H1 (cell line): ENCODE results near the gene MELTF. TPM values are rescaled to one million over a fixed set of nuclear protein-coding genes. Genes with fewer than 3 reads are reported as not detected.

Experiments used
- CTCF ChIA-PET: fragments of 300-600 bp; sonication (Branson Sonifier 250); formaldehyde crosslinking; loops from one replicate; lab custom pipeline; 2021; ENCODE audit not compliant: partially characterized antibody; lab: Charles Lee
- POLR2A ChIA-PET: fragments of 300-600 bp; sonication (Branson Sonifier 250); formaldehyde crosslinking; loops from one replicate; lab custom pipeline; 2021; ENCODE audit warnings: inconsistent platforms; ENCODE audit not compliant: partially characterized antibody; lab: Charles Lee
- DNase-seq, 2 experiments: peaks; one replicate each; pipeline versions ENCODE4 v3.0.0 to v3.0.0-alpha.2; 2010 to 2022; ENCODE audit warnings: low spot score in 2 of 2, low read depth in 1 of 2, mixed read lengths in 1 of 2
- FAIRE-seq: peaks from 2 replicates; lab custom pipeline; 2011; peaks lifted over from hg19 to GRCh38; lab: Jason Lieb, UNC
- H2AFZ ChIP-seq: 2 replicates; pipeline ENCODE4 v1.8.1; 2012; ENCODE audit warnings: low read length, inconsistent platforms
- H2AK5ac ChIP-seq: 2 replicates; pipeline ENCODE4 v1.6.1; 2013; ENCODE audit warnings: low read depth, low read length
- H2BK120ac ChIP-seq: replicated peaks from 2 replicates; pipeline ENCODE3; 2013; ENCODE audit warnings: low read depth, low read length, inconsistent platforms
- H2BK12ac ChIP-seq: 2 replicates; pipeline ENCODE4 v1.6.1; 2013; ENCODE audit warnings: low read depth, low read length
- H2BK15ac ChIP-seq: 2 replicates; pipeline ENCODE4 v1.6.1; 2013; ENCODE audit warnings: low read length
- H2BK20ac ChIP-seq: 2 replicates; pipeline ENCODE4 v1.6.1; 2013; ENCODE audit warnings: low read length
- H2BK5ac ChIP-seq: 2 replicates; pipeline ENCODE4 v1.6.1; 2013; ENCODE audit warnings: low read depth, low read length
- H3K14ac ChIP-seq: 2 replicates; pipeline ENCODE4 v1.6.1; 2013; ENCODE audit warnings: inconsistent platforms; ENCODE audit not compliant: insufficient read length
- H3K18ac ChIP-seq: 2 replicates; pipeline ENCODE4 v1.6.1; 2013; ENCODE audit warnings: low read length; ENCODE audit errors: extremely low read depth
- H3K23ac ChIP-seq: 2 replicates; pipeline ENCODE4 v1.6.1; 2013; ENCODE audit warnings: inconsistent platforms; ENCODE audit not compliant: insufficient read length
- H3K23me2 ChIP-seq: 2 replicates; pipeline ENCODE4 v1.6.1; 2013; ENCODE audit warnings: low read depth, low read length
- H3K27ac ChIP-seq: 2 replicates; pipeline ENCODE4 v1.6.1; 2011; ENCODE audit warnings: low read depth, low read length, inconsistent platforms
- H3K27me3 ChIP-seq, 4 experiments: replicated peaks in 1 of 4; 1 replicate in 1 of 4; 2 replicates in 3 of 4; pipeline versions ENCODE4 v1.6.1 to v1.8.1; 2011 to 2013; ENCODE audit warnings: low read length in 3 of 4, mild to moderate bottlenecking in 3 of 4, inconsistent platforms in 2 of 4, mixed read lengths in 2 of 4, moderate library complexity in 1 of 4; ENCODE audit not compliant: control insufficient read depth in 3 of 4, insufficient read depth in 3 of 4; ENCODE audit errors: extremely low read depth in 1 of 4
- H3K36me3 ChIP-seq, 4 experiments: 2 replicates each; pipeline versions ENCODE4 v1.6.1 to v1.8.1; 2011 to 2013; ENCODE audit warnings: mild to moderate bottlenecking in 4 of 4, low read length in 3 of 4, moderate library complexity in 2 of 4, control low read depth in 1 of 4, inconsistent platforms in 1 of 4; ENCODE audit not compliant: insufficient read depth in 4 of 4, control insufficient read depth in 2 of 4
- H3K4ac ChIP-seq: replicated peaks from 2 replicates; pipeline ENCODE3; 2013; ENCODE audit warnings: low read length, low read depth, mixed read lengths, inconsistent platforms; ENCODE audit not compliant: insufficient read length
- H3K4me1 ChIP-seq, 4 experiments: replicated peaks in 1 of 4; 1 replicate in 1 of 4; 2 replicates in 3 of 4; pipeline versions ENCODE4 v1.6.1 to v1.8.1; 2011 to 2013; ENCODE audit warnings: low read length in 3 of 4, inconsistent platforms in 2 of 4, mixed read lengths in 1 of 4; ENCODE audit not compliant: insufficient read depth in 4 of 4, control insufficient read depth in 3 of 4
- H3K4me2 ChIP-seq, 2 experiments: 2 replicates each; pipeline versions ENCODE4 v1.6.1 to v1.8.1; 2011 to 2013; ENCODE audit warnings: low read depth in 2 of 2, low read length in 2 of 2, control low read depth in 1 of 2, inconsistent platforms in 1 of 2, mild to moderate bottlenecking in 1 of 2; ENCODE audit not compliant: insufficient read depth in 1 of 2
- H3K4me3 ChIP-seq, 4 experiments: fragments of 200-600, 300-600 bp in 1 of 4; sonication (generic), shearing (Covaris generic), sonication (Bioruptor Twin) in 1 of 4; 2 replicates each; pipeline versions ENCODE4 v1.5.1 to v1.8.1; 2011 to 2016; ENCODE audit warnings: low read length in 4 of 4, low read depth in 3 of 4, control low read depth in 2 of 4, inconsistent platforms in 2 of 4, mild to moderate bottlenecking in 2 of 4, mixed read lengths in 1 of 4, moderate library complexity in 1 of 4; ENCODE audit not compliant: insufficient read depth in 2 of 4; ENCODE audit errors: extremely low read depth in 1 of 4
- H3K56ac ChIP-seq: replicated peaks from 2 replicates; pipeline ENCODE3; 2013; ENCODE audit warnings: low read depth, mild to moderate bottlenecking, mixed read lengths, low read length, inconsistent platforms; ENCODE audit not compliant: insufficient read length
- H3K79me1 ChIP-seq: 2 replicates; pipeline ENCODE4 v1.6.1; 2013; ENCODE audit warnings: low read depth, low read length, control low read depth
- H3K79me2 ChIP-seq, 2 experiments: 2 replicates each; pipeline versions ENCODE4 v1.6.1 to v1.8.1; 2012 to 2013; ENCODE audit warnings: low read length in 2 of 2, mild to moderate bottlenecking in 2 of 2, inconsistent platforms in 1 of 2; ENCODE audit not compliant: insufficient read depth in 2 of 2, control insufficient read depth in 1 of 2
- H3K9ac ChIP-seq, 4 experiments: replicated peaks in 1 of 4; 1 replicate in 1 of 4; 2 replicates in 3 of 4; pipeline versions ENCODE4 v1.6.1 to v1.8.1; 2011 to 2013; ENCODE audit warnings: low read depth in 3 of 4, low read length in 3 of 4, control low read depth in 2 of 4, mild to moderate bottlenecking in 2 of 4, moderate library complexity in 2 of 4, inconsistent platforms in 1 of 4; ENCODE audit errors: extremely low read depth in 1 of 4
- H3K9me3 ChIP-seq, 2 experiments: 2 replicates each; pipeline versions ENCODE4 v1.6.1 to v1.8.1; 2012 to 2013; ENCODE audit warnings: mild to moderate bottlenecking in 2 of 2, moderate library complexity in 2 of 2, control low read depth in 1 of 2, inconsistent platforms in 1 of 2, low read depth in 1 of 2, low read length in 1 of 2, mixed read lengths in 1 of 2; ENCODE audit not compliant: insufficient read depth in 2 of 2
- H4K20me1 ChIP-seq, 2 experiments: replicated peaks in 1 of 2; 2 replicates each; pipeline versions ENCODE3 to v1.8.1; 2011 to 2013; ENCODE audit warnings: inconsistent platforms in 2 of 2, low read length in 2 of 2, mild to moderate bottlenecking in 1 of 2; ENCODE audit not compliant: insufficient read depth in 2 of 2, control insufficient read depth in 1 of 2
- H4K5ac ChIP-seq: 2 replicates; pipeline ENCODE4 v1.6.1; 2013; ENCODE audit warnings: low read length, low read depth, mixed read lengths, inconsistent platforms; ENCODE audit not compliant: insufficient read length
- H4K8ac ChIP-seq: 2 replicates; pipeline ENCODE4 v1.8.0; 2013; ENCODE audit warnings: mild to moderate bottlenecking, moderate library complexity, low read length, inconsistent platforms; ENCODE audit not compliant: insufficient read depth; ENCODE audit errors: extremely low read depth
- H4K91ac ChIP-seq: replicated peaks from 2 replicates; pipeline ENCODE3; 2013; ENCODE audit warnings: low read length, mixed read lengths, inconsistent platforms; ENCODE audit not compliant: insufficient read length
- EZH2 ChIP-seq: fragments of 200-600 bp; sonication (generic); IDR thresholded peaks from 2 replicates; pipeline ENCODE4 v1.7.1; 2012; ENCODE audit warnings: low read depth, mild to moderate bottlenecking, moderate library complexity, low read length, inconsistent platforms; ENCODE audit not compliant: severe bottlenecking
- GABPA ChIP-seq: IDR thresholded peaks from 2 replicates; pipeline ENCODE4 v1.6.1; 2011; ENCODE audit warnings: mild to moderate bottlenecking, low read length, moderate library complexity, borderline replicate concordance; ENCODE audit not compliant: insufficient read depth
- HDAC2 ChIP-seq, 2 experiments: fragments of 300-600 bp in 1 of 2; sonication (generic) in 1 of 2; IDR thresholded peaks; 2 replicates each; pipeline ENCODE4 v1.6.1; 2011 to 2012; ENCODE audit warnings: low read depth in 2 of 2, low read length in 2 of 2, mild to moderate bottlenecking in 2 of 2, moderate library complexity in 2 of 2, borderline replicate concordance in 1 of 2, inconsistent platforms in 1 of 2
- RBBP5 ChIP-seq: IDR thresholded peaks from 2 replicates; pipeline ENCODE4 v1.7.1; 2012; ENCODE audit warnings: low read depth, mild to moderate bottlenecking, inconsistent platforms, low read length, moderate library complexity, borderline replicate concordance
- RNF2 ChIP-seq: fragments of 200-900, 300-1000 bp; sonication (generic); IDR thresholded peaks from 2 replicates; pipeline ENCODE4 v1.7.1; 2016; ENCODE audit warnings: borderline replicate concordance, low read depth, mild to moderate bottlenecking, antibody characterized with exemption, low read length; ENCODE audit not compliant: poor library complexity, severe bottlenecking; ENCODE audit errors: missing control alignments
- SUZ12 ChIP-seq: fragments of 200-600 bp; sonication (generic); IDR thresholded peaks from 2 replicates; pipeline ENCODE4 v1.6.1; 2012; ENCODE audit warnings: mild to moderate bottlenecking, inconsistent platforms, low read length, moderate library complexity, mixed read lengths
- WGBS, 2 experiments: shearing (Covaris generic) in 1 of 2; methylation state at CpG; one replicate each; pipeline versions ENCODE4 v1.1.6 to v1.1.7; 2013 to 2015; ENCODE audit warnings: low lambda C conversion rate in 2 of 2, mixed read lengths in 2 of 2, inconsistent platforms in 1 of 2, low coverage in 1 of 2, missing lambda C conversion rate in 1 of 2; ENCODE audit not compliant: insufficient replicate concordance in 2 of 2, insufficient coverage in 1 of 2, insufficient read length in 1 of 2; ENCODE audit errors: extremely low coverage in 1 of 2, missing lambda C conversion rate in 1 of 2; 5-methylcytosine and 5-hydroxymethylcytosine counted together
- polyA plus RNA-seq, 7 experiments: library from polyadenylated mRNA; depleted of rRNA in 3 of 7; stranded (reverse) in 5 of 7; unstranded in 2 of 7; fragments of >200 nt in 5 of 7; fragments of 200-250 nt in 2 of 7; gene quantifications; 1 replicate in 5 of 7; 2 replicates in 1 of 7; 4 replicates in 1 of 7; pipeline versions ENCODE4 v1.2.1 to v1.2.3, GENCODE V29; 2011 to 2013; ENCODE audit warnings: missing spikeins in 2 of 7, mixed read lengths in 2 of 7
- total RNA-seq: library from RNA; stranded (reverse); fragmentation: NEBNext Ultra II Directional; extraction: Animal tissue kit (Norgen Biotek cat#: 25700); gene quantifications from 2 replicates; pipeline ENCODE4 v1.2.1, GENCODE V29; 2021

The MELTF gene
- total and polyA plus RNA-seq, 2 of the 8 experiments (the other 6 are each of a cell fraction or from before 2014, with no cell fraction given), result 1.7 to 3.5 TPM

GRCh38 chr3:196967412-196968232 is 62.0 kb downstream of the MELTF start:
- Histone ChIP-seq H2BK12ac (no peak overlapping the region), H3K9me3 (no peaks in the 10 kb centered on the region), H3K56ac (no peak overlapping the region), H3K14ac (no peak overlapping the region), H4K20me1 (no peaks in the 10 kb centered on the region), H3K79me1 (no peaks in the 10 kb centered on the region), H2BK120ac (no peak overlapping the region), H4K5ac (no peak overlapping the region), H3K4ac (no peak overlapping the region), H3K27ac (no peak overlapping the region), H3K9ac (peak overlapping the region in 1 of 4 experiments; percentile 12; a peak in 1 of 7 replicates), H3K4me2 (peak overlapping the region; percentile 70 to 88), H3K4me3 (peak overlapping the region in 2 of 4 experiments; percentile 6 to 65; a peak in 2 of 8 replicates), H3K27me3 (peaks cover 52 to 66% (median 63%) of the 10 kb centered on the region in 4 experiments), H3K4me1 (peaks cover 0 to 24% (median 10%) of the 10 kb centered on the region in 4 experiments; a peak in 5 of 7 replicates), H3K36me3 (peaks cover 0 to 8% (median 0%) of the 10 kb centered on the region in 4 experiments; a peak in 1 of 8 replicates), H3K23ac (no peak overlapping the region), H3K79me2 (no peaks in the 10 kb centered on the region), H3K23me2 (peaks cover 10% of the 10 kb centered on the region; the same call in 1 of the 2 replicates), H2BK20ac (no peak overlapping the region), H2AFZ (peak overlapping the region; percentile 2; the same call in 1 of the 2 replicates), H2BK15ac (no peak overlapping the region), H4K91ac (no peak overlapping the region), H2BK5ac (no peak overlapping the region), H3K18ac (no peak overlapping the region), H4K8ac (peak overlapping the region; percentile 15; the same call in 1 of the 2 replicates), H2AK5ac (no peak overlapping the region)
- no peak for DNase-seq
- TF ChIP-seq HDAC2 (IDR thresholded peaks at IDR 0.05; ENCODE audit: borderline replicate concordance in 1 of 2, low read depth in 2 of 2, low read length in 2 of 2), result no peak
- no peak for TF ChIP-seq GABPA
- peak; percentile 76 for TF ChIP-seq EZH2
- no peak for TF ChIP-seq RBBP5
- peak; percentile 35 for TF ChIP-seq RNF2
- TF ChIP-seq SUZ12, result peak; percentile 81
- no peak for FAIRE-seq
- CTCF ChIA-PET, result interaction anchor here (1.0 to 1.1 kb wide), 2 partner anchors 15 to 31 kb away, joined by 3 read pairs; no protein-coding TSS in a partner anchor
- WGBS, 2 experiments, result 57% methylated on average over 35 of the region's 35 CpGs; no CpG with 5 or more reads in 1 of the 2 experiments
- POLR2A ChIA-PET, result interaction anchor here (0.7 kb wide), 1 partner anchor 24 kb away, joined by 3 read pairs; no protein-coding TSS in a partner anchor
